ENCODE data around the gene PPP2R2C.

GRCh38 chr4:6504900-6505496 lies 32.6 kb upstream of the PPP2R2C start:
- TF ChIP-seq CTCF (IDR thresholded peaks at IDR 0.05) (no peak), POLR2A (IDR thresholded peaks at IDR 0.05) (no peak), POLR2AphosphoS5 (IDR thresholded peaks at IDR 0.05) (no peak)

All from prostate gland (tissue), 2 donors.